GM12878 (cell line): ENCODE data around the gene NPB. TPM values are rescaled to one million over a fixed set of nuclear protein-coding genes. Genes with fewer than 3 reads are reported as not detected.

Experiments used
- NFYB ChIP-seq: IDR thresholded peaks from 2 replicates; pipeline ENCODE4 v1.6.1; 2011; ENCODE audit warnings: low read depth, mild to moderate bottlenecking, low read length, improper control_type of control experiment, moderate library complexity; ENCODE audit not compliant: insufficient read depth
- POLR2AphosphoS5 ChIP-seq: IDR thresholded peaks from 2 replicates; pipeline ENCODE4 v1.6.1; 2011; ENCODE audit warnings: mild to moderate bottlenecking, low read length, inconsistent platforms
- RUNX3 ChIP-seq: IDR thresholded peaks from 2 replicates; pipeline ENCODE4 v1.6.1; 2012; ENCODE audit warnings: low read length, inconsistent platforms
- SPI1 ChIP-seq: IDR thresholded peaks from 2 replicates; pipeline ENCODE4 v1.6.1; 2011; ENCODE audit warnings: low read depth, mild to moderate bottlenecking, low read length, moderate library complexity, borderline replicate concordance; ENCODE audit not compliant: insufficient read depth
- SREBF1 ChIP-seq: IDR thresholded peaks from 2 replicates; pipeline ENCODE4 v1.6.1; 2012; ENCODE audit warnings: mild to moderate bottlenecking, low read length
- TARDBP ChIP-seq: IDR thresholded peaks from 2 replicates; pipeline ENCODE4 v1.6.1; 2016; ENCODE audit warnings: borderline replicate concordance
- YBX1 ChIP-seq: fragments of 450-650 bp; IDR thresholded peaks from 2 replicates; pipeline ENCODE4 v1.6.1; 2016; ENCODE audit warnings: antibody characterized with exemption
- ZBED1 ChIP-seq: IDR thresholded peaks from 2 replicates; pipeline ENCODE4 v1.6.1; 2016; ENCODE audit warnings: borderline replicate concordance
- polyA plus RNA-seq, 11 experiments: library from polyadenylated mRNA; depleted of rRNA in 4 of 11; unstranded in 6 of 11; stranded (reverse) in 5 of 11; fragments of >200 nt; fragmentation: Nextera tagmentation in 4 of 11; fragmentation: Illumina TruSeq in 1 of 11; extraction: Ambion mirVana in 4 of 11; extraction: Trizol in 1 of 11; gene quantifications; 1 replicate in 1 of 11; 2 replicates in 10 of 11; pipeline versions ENCODE4 v1.2.1 to v1.2.3, GENCODE V29; 2011 to 2016; ENCODE audit warnings: inconsistent platforms in 2 of 11, missing spikeins in 2 of 11, low read depth in 1 of 11
- total RNA-seq, 4 experiments: library from RNA; depleted of rRNA in 3 of 4; stranded (reverse); fragments of >200 nt in 3 of 4; fragmentation: Illumina TruSeq in 1 of 4; extraction: Trizol in 1 of 4; gene quantifications; 2 replicates each; pipeline versions ENCODE4 v1.2.1 to v1.2.3, GENCODE V29; 2013 to 2021
- TF ChIP-seq, protein P1 (sequence below): IDR thresholded peaks from 2 replicates; pipeline ENCODE4 v1.6.1; 2011; ENCODE audit warnings: mild to moderate bottlenecking, low read depth, low read length, moderate library complexity; ENCODE audit not compliant: insufficient replicate concordance
- TF ChIP-seq, protein P2 (sequence below): fragments of 450-650 bp; IDR thresholded peaks from 2 replicates; pipeline ENCODE4 v1.6.1; 2018; ENCODE audit warnings: mild to moderate bottlenecking, low read depth, moderate library complexity; ENCODE audit not compliant: partially characterized antibody

The NPB gene
- total and polyA plus RNA-seq, 10 of the 15 experiments (the other 5 are each of a cell fraction or from before 2014, with no cell fraction given), result 0.03 to 0.40 (median 0.15) TPM; not detected in 2

DNA sequence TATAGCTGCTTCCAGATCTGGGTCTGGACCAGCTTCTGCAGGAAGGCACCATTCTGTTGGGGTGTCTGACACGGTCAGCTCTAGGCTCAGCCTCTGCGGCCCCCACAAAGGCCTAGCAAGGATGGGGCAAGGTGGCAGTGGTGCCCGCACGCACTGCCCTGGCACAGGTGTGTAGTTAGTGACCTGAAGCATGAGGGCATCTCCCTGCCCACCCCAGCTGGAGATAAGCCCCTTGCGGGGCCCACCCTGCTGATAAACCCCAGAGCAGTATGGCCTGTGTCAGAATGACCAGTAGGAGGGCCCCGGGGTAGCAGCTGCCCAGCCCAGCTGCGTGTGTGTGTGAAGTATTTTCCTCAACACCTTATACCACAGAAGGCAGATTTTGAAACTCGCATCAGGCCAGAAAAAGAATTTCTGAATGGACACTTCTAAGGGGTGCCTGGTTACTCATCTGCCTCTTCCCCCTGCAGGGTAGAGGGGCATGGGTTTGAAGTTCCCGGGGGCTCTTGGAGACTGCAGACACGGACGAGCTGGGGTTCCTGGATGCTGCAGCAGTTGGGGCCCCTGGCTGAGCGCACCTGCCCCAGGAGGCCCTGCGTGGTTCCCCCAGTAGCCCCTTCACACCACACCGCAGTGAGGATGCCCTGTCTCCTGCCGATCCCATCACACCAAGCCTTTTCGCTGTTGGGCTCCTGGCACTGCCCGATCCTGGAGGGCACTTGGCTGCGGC lies 35.4 kb upstream of the NPB start (continued):
- no peak for TF ChIP-seq SREBF1
- TF ChIP-seq YBX1, result no peak
- TF ChIP-seq TARDBP, result peak; percentile 30; the same call in 1 of the 2 replicates
- TF ChIP-seq, protein P1, sequence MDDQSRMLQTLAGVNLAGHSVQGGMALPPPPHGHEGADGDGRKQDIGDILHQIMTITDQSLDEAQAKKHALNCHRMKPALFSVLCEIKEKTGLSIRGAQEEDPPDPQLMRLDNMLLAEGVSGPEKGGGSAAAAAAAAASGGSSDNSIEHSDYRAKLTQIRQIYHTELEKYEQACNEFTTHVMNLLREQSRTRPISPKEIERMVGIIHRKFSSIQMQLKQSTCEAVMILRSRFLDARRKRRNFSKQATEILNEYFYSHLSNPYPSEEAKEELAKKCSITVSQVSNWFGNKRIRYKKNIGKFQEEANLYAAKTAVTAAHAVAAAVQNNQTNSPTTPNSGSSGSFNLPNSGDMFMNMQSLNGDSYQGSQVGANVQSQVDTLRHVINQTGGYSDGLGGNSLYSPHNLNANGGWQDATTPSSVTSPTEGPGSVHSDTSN, result peak; percentile 42
- TF ChIP-seq RUNX3, result peak; percentile 23
- TF ChIP-seq, protein P2, sequence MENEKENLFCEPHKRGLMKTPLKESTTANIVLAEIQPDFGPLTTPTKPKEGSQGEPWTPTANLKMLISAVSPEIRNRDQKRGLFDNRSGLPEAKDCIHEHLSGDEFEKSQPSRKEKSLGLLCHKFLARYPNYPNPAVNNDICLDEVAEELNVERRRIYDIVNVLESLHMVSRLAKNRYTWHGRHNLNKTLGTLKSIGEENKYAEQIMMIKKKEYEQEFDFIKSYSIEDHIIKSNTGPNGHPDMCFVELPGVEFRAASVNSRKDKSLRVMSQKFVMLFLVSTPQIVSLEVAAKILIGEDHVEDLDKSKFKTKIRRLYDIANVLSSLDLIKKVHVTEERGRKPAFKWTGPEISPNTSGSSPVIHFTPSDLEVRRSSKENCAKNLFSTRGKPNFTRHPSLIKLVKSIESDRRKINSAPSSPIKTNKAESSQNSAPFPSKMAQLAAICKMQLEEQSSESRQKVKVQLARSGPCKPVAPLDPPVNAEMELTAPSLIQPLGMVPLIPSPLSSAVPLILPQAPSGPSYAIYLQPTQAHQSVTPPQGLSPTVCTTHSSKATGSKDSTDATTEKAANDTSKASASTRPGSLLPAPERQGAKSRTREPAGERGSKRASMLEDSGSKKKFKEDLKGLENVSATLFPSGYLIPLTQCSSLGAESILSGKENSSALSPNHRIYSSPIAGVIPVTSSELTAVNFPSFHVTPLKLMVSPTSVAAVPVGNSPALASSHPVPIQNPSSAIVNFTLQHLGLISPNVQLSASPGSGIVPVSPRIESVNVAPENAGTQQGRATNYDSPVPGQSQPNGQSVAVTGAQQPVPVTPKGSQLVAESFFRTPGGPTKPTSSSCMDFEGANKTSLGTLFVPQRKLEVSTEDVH, result peak; percentile 51
- TF ChIP-seq POLR2AphosphoS5, result peak; percentile 77
- no peak for TF ChIP-seq NFYB
- TF ChIP-seq SPI1, result no peak
- 0 out of 2 replicates have a peak, but pooled peaks have one; percentile 18 for TF ChIP-seq ZBED1
